GM18907 (cell line): Measurements from ENCODE around the gene PRSS22.

Experiments used
- ATAC-seq: cut with Tn5 transposase; IDR thresholded peaks from one replicate; pipeline ENCODE4 v1.9.1; 2021; ENCODE audit warnings: mild to moderate bottlenecking, moderate library complexity; ENCODE audit not compliant: unreplicated experiment

PRSS22 gene

GRCh38 chr16:2829501-2830354 lies 28.2 kb downstream of the PRSS22 start, which contains the start of gene ZG16B:
ZG16B (plus strand) TSS chr16:2830303; CDS start chr16:2830442, 139 bp downstream.
- ATAC-seq = no peak

GRCh38 chr16:2828876-2829430 lies 29.0 kb downstream of the PRSS22 start:
- no peak for ATAC-seq

GRCh38 chr16:2828521-2828840 lies 29.5 kb downstream of the PRSS22 start:
- no peak for ATAC-seq

- ATAC-seq = no peak
These were observed 30.0 kb downstream of the PRSS22 start for GRCh38 chr16:2827831-2828520.

DNA sequence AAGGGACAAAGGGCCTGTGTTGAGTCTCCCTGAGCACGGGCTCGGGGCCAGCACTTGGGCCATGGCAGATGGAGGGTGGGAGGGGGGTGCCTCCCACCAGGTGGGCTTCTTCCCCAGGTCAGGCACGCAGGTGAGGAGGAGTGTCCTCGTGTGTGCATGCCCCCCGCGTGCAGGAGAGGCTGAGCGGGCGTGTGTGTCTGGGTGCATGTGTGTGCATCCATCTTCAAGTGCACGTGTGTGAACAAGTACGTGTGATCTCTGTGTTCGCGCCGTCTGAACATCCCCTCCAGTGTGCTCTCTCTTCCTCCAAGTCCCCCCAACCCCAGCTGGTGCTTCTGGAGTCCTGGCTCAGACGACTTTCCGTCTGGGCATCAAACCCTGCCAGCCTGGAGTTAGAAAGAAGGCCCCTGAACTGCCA lies 30.6 kb downstream of the PRSS22 start:
- no peak for ATAC-seq

DNA sequence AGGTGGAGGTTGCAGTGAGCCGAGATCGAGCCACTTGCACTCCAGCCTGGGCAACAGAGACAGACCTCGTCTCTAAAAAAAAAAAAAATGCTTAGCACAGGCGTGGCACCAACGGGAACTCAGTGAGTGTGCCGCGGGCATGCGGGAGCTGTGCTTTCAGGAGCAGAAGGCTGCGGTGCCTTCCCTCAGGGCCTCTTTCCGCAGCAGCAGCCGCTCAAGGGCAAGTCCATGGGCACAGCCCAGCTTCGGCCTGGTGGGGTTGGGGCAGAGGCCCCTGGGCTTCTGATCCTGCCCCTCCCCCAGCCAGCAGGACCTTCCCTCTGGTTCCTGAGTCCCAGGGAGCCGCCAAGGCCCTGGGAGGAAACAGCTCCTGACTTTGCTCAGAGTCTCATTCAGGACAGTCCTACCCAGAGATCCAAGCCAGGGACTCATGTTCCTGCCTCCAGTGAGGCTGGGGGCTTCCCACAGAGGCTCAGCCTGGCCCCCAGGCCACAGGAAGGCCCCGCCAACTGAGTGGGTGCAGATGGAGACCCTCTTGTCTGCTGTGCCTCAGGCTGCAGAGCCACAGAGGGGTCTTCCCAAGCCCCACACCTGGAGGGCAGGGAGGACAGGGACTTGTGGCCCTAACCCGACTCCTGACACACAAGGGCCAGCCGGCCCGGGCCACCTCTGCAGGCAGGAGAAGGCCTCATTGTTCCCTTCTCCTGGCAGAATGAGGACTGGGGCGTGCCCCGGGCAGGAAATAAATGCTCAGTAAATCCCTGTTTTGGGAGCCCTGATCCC lies 31.2 kb downstream of the PRSS22 start:
- ATAC-seq = no peak

- no peak for ATAC-seq
These were observed 32.1 kb downstream of the PRSS22 start for GRCh38 chr16:2825906-2826305.

GRCh38 chr16:2825049-2825742 lies 32.8 kb downstream of the PRSS22 start:
- ATAC-seq = no peak

GRCh38 chr16:2824626-2825025 lies 33.3 kb downstream of the PRSS22 start:
- no peak for ATAC-seq

DNA sequence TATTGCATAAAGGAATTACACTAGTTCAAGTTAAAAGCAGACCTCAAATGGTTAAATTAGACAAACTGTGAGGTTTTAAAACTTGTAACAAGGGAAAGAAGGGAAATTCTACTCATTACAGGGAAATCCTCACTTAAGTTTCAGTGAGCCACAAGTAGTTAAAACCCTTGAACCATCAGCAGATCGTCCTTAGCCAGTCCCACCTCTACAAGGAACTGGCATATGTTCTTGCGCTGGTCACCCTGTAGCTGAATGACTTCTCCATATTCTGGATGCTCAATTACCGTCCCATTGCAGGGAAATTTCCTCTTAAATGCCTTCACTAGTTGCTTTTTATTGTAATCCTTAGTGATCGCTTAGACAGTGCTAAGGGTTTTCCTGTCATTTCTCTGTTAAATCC lies 35.5 kb downstream of the PRSS22 start:
- ATAC-seq = no peak

- ATAC-seq = no peak
These were observed 35.8 kb downstream of the PRSS22 start for GRCh38 chr16:2822158-2822495.

GRCh38 chr16:2821487-2822157 lies 36.3 kb downstream of the PRSS22 start:
- no peak for ATAC-seq

GRCh38 chr16:2820836-2821486 lies 37.0 kb downstream of the PRSS22 start:
- no peak for ATAC-seq

DNA sequence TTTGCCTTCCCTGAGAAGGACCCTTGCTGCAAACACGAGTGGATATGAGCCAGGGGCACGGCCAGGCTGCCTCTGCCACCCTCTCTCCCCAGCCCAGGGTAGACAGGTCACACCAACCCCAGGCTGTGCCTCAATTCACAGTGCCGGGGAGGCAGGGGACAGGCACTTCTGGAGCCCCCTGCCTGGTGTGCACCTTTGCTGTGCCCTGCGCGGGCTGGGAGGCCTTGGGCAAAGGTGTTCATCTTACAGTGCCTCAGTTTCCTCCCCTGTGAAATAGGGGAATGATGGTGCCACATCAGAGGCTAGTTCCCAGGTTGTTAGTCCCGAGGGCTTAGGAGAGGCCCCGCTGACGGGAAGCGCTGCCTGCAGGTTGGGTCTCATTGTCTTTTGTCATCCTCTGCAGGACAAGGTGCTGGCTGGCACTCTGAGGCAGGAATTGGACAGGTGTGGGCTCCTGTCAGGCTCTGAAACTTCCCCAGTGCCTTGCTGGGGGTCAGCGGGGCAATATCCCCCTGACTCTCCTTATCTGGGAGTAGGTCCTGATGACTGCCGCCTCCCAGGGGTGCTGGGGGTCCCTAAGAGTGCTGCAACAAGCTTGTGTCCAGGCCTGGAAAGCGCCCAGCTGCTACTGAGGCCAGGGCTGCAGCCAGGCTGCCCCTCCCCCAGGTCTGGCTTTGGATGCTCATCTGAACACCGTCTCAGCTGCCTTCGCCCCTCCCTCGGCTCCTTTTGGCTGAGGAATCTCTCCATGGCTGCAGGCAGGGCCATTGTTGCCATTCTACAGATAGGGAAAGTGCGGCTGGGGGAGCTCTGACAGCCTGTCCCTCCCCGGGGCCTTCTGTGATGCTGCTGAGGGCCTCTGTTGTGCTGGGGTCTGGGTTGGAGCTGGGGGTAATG lies 37.8 kb downstream of the PRSS22 start:
- no peak for ATAC-seq

DNA sequence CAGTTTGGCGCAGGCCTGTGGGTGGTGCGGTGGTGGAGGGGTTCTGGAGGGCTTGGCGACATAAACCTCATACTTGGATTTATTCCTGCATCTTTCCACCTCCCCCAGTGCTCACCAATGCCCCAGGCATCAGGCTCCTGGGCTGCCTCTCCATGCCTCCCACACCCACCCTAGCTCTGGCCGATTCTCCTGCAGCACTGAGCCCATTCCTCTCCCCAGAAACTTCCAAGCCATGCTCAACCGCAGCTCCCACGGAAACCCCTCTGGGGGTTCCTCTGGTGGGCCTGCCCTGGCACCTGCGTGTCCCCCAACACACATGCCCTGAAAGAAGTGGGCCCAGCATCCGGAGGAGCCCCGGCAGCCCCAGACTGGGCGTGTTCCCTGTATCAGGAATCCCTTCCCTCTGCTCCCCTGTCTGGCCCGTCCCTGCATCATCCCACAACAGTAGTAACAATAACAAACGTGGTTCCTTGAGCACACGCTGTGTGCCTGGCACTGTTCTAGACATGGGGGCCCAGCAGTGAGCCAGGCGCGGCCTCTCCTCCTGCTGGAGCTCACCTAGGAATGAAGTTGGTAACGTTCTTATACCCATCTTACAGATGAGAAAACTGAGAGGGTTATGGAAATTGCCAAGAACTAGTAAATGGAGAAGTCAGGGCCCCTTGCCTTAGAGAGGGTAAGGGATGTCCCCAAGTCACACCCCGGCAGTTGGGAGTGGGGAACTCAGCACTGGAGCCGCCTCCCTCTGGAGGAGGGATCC lies 38.6 kb downstream of the PRSS22 start:
- ATAC-seq = no peak

- no peak for ATAC-seq
These were observed 39.6 kb downstream of the PRSS22 start for GRCh38 chr16:2818272-2818876.
